Smooth muscle cell (in vitro differentiated cells): Measurements from ENCODE around the gene DROSHA. TPM values are rescaled to one million over a fixed set of nuclear protein-coding genes. Genes with fewer than 3 reads are reported as not detected.

Experiments
- DNase-seq: peaks from one replicate; lab custom pipeline; 2025; ENCODE audit not compliant: unreplicated experiment; lab: John Stamatoyannopoulos, UW
- H2AFZ ChIP-seq: fragments of 200-600 bp; sonication (generic); 2 replicates; pipeline ENCODE4 v1.6.0; 2016; ENCODE audit warnings: antibody characterized with exemption, low read depth, mild to moderate bottlenecking
- H3F3A ChIP-seq: fragments of 200-600 bp; sonication (generic); 2 replicates; pipeline ENCODE4 v1.6.0; 2017; ENCODE audit warnings: antibody characterized with exemption, low read depth
- H3K27ac ChIP-seq: fragments of 200-600 bp; sonication (generic); 2 replicates; pipeline ENCODE4 v1.5.1; 2016; ENCODE audit warnings: low read depth, mild to moderate bottlenecking
- H3K27me3 ChIP-seq: fragments of 200-600 bp; sonication (generic); 2 replicates; pipeline ENCODE4 v1.6.1; 2016; ENCODE audit warnings: low read depth, mild to moderate bottlenecking
- H3K36me3 ChIP-seq: fragments of 200-600 bp; sonication (generic); 2 replicates; pipeline ENCODE4 v1.5.1; 2016; ENCODE audit warnings: low read depth
- H3K4me1 ChIP-seq: fragments of 200-600 bp; sonication (generic); 2 replicates; pipeline ENCODE4 v1.5.1; 2016; ENCODE audit warnings: low read depth
- H3K4me2 ChIP-seq: fragments of 200-600 bp; sonication (generic); 2 replicates; pipeline ENCODE4 v1.6.0; 2016; ENCODE audit warnings: mild to moderate bottlenecking
- H3K4me3 ChIP-seq: fragments of 200-600 bp; sonication (generic); 2 replicates; pipeline ENCODE4 v1.5.1; 2016; ENCODE audit warnings: mild to moderate bottlenecking
- H3K79me2 ChIP-seq: fragments of 200-600 bp; sonication (generic); 2 replicates; pipeline ENCODE4 v1.6.0; 2016; ENCODE audit warnings: low read depth, mild to moderate bottlenecking
- H3K9ac ChIP-seq: fragments of 200-600 bp; sonication (generic); 2 replicates; pipeline ENCODE4 v1.6.0; 2016; ENCODE audit warnings: low read depth
- H3K9me3 ChIP-seq: fragments of 200-600 bp; sonication (generic); replicated peaks from 2 replicates; pipeline ENCODE4 v1.5.1; 2016; ENCODE audit warnings: low read depth
- H4K20me1 ChIP-seq: fragments of 200-600 bp; sonication (generic); 2 replicates; pipeline ENCODE4 v1.6.0; 2016; ENCODE audit warnings: low read depth
- WGBS: methylation state at CpG from one replicate; pipeline ENCODE4 v1.1.7; 2016; ENCODE audit warnings: low lambda C conversion rate; 5-methylcytosine and 5-hydroxymethylcytosine counted together
- polyA plus RNA-seq: library from polyadenylated mRNA; unstranded; fragments of >200 nt; fragmentation: Nextera tagmentation; extraction: Ambion mirVana; gene quantifications from 2 replicates; pipeline ENCODE4 v1.2.1, GENCODE V29; 2016
- total RNA-seq: library from RNA; depleted of rRNA; stranded (reverse); fragments of >200 nt; gene quantifications from 2 replicates; pipeline ENCODE4 v1.2.3, GENCODE V29; 2014
- TF ChIP-seq, protein P1 (sequence below): fragments of 200-600 bp; sonication (generic); IDR thresholded peaks from 2 replicates; pipeline ENCODE4 v1.5.1; 2017; ENCODE audit warnings: borderline replicate concordance, mild to moderate bottlenecking, antibody characterized with exemption; ENCODE audit not compliant: insufficient read depth, poor library complexity, severe bottlenecking

The DROSHA gene
- total and polyA plus RNA-seq, 2 experiments from 2014 or later, result 35.3 to 50.5 TPM

DNA sequence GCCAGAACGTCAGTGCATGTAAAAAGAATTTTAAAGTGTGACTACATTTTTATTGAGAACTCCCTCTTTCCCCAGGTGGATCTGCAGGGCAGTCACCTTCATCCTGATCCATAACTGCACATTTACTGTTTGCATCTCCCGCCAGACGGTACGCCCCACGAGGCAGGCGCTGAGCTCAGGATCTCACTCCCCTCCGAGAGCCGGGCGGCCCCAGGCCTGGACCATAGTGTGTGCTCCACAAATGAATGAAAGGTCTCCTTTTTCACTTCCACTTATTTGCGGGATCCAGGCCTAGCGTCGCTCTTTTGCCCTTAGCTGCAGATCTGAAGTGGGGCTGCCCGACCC, 378 bp downstream of the DROSHA start:
- Histone ChIP-seq H3K9ac (peak overlapping the region; percentile 62), H3K9me3 (no peaks in the 10 kb centered on the region), H3K79me2 (peaks cover 46% of the 10 kb centered on the region), H3K27me3 (no peaks in the 10 kb centered on the region), H4K20me1 (peaks cover 11% of the 10 kb centered on the region), H3K4me3 (peak overlapping the region; percentile 90), H2AFZ (peak overlapping the region; percentile 96), H3K4me1 (peaks cover 16% of the 10 kb centered on the region), H3K36me3 (peaks cover 26% of the 10 kb centered on the region), H3K27ac (peak overlapping the region; percentile 47), H3K4me2 (peak overlapping the region; percentile 94), H3F3A (no peaks in the 10 kb centered on the region)
- TF ChIP-seq, protein P1, sequence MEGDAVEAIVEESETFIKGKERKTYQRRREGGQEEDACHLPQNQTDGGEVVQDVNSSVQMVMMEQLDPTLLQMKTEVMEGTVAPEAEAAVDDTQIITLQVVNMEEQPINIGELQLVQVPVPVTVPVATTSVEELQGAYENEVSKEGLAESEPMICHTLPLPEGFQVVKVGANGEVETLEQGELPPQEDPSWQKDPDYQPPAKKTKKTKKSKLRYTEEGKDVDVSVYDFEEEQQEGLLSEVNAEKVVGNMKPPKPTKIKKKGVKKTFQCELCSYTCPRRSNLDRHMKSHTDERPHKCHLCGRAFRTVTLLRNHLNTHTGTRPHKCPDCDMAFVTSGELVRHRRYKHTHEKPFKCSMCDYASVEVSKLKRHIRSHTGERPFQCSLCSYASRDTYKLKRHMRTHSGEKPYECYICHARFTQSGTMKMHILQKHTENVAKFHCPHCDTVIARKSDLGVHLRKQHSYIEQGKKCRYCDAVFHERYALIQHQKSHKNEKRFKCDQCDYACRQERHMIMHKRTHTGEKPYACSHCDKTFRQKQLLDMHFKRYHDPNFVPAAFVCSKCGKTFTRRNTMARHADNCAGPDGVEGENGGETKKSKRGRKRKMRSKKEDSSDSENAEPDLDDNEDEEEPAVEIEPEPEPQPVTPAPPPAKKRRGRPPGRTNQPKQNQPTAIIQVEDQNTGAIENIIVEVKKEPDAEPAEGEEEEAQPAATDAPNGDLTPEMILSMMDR, result no peak
- 0% methylated on average over 13 of the region's 13 CpGs for WGBS
- no peak for DNase-seq

DNA sequence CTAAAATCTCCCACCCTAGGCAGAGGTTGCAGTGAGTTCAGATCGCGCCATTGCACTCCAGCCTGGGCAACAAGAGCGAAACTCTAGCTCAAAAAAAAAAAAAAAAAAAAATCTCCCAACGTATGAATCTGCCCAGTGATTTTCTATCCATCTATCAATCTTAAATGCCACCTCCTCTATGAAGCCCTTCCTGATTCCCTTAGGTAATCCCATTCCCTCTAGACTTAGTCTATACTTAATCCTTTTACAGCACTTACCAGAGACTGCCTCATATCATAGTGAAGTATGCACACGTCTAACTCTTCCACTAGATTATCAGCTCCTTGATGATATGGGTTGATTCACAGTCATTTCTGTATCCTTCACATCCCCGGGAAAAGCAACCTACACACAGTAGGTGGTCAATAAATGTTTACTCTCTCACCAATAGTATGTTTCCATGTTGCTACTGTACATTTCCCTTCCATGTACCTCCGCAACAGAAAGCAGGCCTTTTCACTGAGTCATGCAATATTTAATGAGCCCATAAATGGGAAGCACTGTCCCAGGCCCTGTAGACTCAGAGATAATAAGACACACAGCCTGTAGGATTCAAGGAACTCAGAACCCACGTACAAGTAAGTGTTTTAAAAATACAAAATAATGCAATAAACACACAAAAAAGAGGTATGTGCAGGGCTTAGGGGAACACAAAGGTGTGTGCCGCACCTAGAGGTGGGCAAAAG, 1.2 kb downstream of the DROSHA start:
- Histone ChIP-seq H3K36me3 (peaks cover 26% of the 10 kb centered on the region), H3K9me3 (no peaks in the 10 kb centered on the region), H4K20me1 (peaks cover 11% of the 10 kb centered on the region), H3K9ac (no peak overlapping the region), H3K79me2 (peaks cover 46% of the 10 kb centered on the region), H3K27me3 (no peaks in the 10 kb centered on the region), H2AFZ (no peak overlapping the region), H3K27ac (no peak overlapping the region), H3K4me2 (peak overlapping the region; percentile 94), H3K4me1 (peaks cover 16% of the 10 kb centered on the region), H3K4me3 (peak overlapping the region; percentile 90), H3F3A (no peaks in the 10 kb centered on the region)
- DNase-seq, result no peak
- WGBS, result 68% methylated on average over 9 of the region's 9 CpGs
- TF ChIP-seq, protein P1, result no peak

DNA sequence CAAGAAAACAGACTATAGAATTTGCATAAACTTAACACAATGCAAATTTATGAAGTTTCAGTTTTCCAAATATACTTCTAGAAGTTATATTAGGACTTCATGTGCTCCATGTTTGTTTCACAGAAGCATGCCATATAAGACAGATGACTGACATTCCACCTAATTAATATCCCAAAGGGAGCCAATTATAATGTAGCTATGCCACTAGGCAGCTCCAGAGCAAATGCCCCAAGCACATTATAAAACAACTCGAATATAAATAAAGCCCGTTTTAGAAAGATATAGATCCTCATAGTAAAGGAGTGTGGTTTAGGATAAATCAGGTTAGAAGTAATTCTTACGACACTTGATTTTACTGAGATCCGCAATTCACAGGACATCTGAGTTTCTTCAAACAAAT, 8.9 kb downstream of the DROSHA start:
- Histone ChIP-seq H3K4me2 (no peak overlapping the region), H3K4me1 (no peaks in the 10 kb centered on the region), H3K9me3 (no peaks in the 10 kb centered on the region), H3F3A (no peaks in the 10 kb centered on the region), H3K27me3 (no peaks in the 10 kb centered on the region), H4K20me1 (peaks cover 19% of the 10 kb centered on the region), H3K36me3 (peaks cover 43% of the 10 kb centered on the region), H2AFZ (no peak overlapping the region), H3K9ac (no peak overlapping the region), H3K79me2 (peaks cover 10% of the 10 kb centered on the region), H3K4me3 (no peak overlapping the region), H3K27ac (no peak overlapping the region)
- over 99% methylated on average over 4 of the region's 4 CpGs for WGBS
- TF ChIP-seq, protein P1, result no peak
- no peak for DNase-seq

DNA sequence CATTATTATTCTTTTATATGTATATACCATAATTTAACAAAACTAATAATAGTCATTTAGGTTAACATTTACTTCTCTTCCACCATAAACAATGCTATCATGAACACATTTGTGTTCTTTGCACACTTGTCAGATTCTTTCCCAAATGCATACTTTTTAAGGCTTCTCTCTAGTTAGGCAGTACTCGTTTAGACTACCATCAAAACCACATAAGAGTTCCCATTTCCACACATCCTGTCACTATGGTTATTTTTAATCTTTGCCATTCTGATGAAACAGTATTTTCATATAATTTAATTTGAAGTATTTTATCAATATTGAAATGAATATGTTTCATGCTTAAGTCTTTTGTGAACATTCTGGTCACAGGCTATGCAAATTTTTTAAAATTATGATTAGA, 15.1 kb downstream of the DROSHA start:
- Histone ChIP-seq H3K79me2 (no peaks in the 10 kb centered on the region), H3K4me3 (no peak overlapping the region), H3F3A (no peaks in the 10 kb centered on the region), H3K36me3 (peaks cover 14% of the 10 kb centered on the region), H3K4me1 (no peaks in the 10 kb centered on the region), H3K9me3 (no peaks in the 10 kb centered on the region), H3K9ac (no peak overlapping the region), H2AFZ (no peak overlapping the region), H3K27me3 (no peaks in the 10 kb centered on the region), H3K4me2 (no peak overlapping the region), H4K20me1 (peaks cover 15% of the 10 kb centered on the region), H3K27ac (no peak overlapping the region)
- no peak for DNase-seq
- TF ChIP-seq, protein P1, result no peak
- WGBS, result 98% methylated on average over 1 of the region's 1 CpG
